ENCODE measurements around the gene HAPSTR1. TPM values are rescaled to one million over a fixed set of nuclear protein-coding genes. Genes with fewer than 3 reads are reported as not detected.
A peak's percentile ranks its signal among the peaks of the same experiment; 100 is the strongest.
"Not testable (repeated sequence)": the region's sequence is repeated elsewhere in the genome, so short reads cannot be mapped to it uniquely, and the experiment has no call there.

Gene HAPSTR1
- total and polyA plus RNA-seq, 8 donors, result 6.0 to 35.5 (median 21.1) TPM

DNA sequence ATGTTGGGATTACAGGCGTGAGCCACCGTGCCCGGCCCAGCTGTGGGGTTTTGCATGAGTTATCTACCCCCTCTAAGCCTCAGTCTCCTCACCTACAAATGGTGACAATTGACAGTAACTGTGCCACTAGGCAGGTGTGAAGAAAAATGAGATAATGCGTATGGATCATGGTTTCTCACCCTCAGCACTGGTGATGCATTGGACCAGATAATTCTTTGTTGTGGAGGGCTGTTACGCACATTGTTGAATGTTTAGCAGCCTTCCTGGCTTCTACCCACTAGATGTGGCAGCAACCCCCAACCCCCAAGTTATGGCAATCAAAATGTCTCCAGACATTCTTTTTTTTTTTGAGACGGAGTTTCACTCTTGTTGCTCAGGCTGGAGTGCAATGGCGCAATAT is 9.0 kb upstream of the HAPSTR1 start:
- intact Hi-C loops (cut with DNase I), result no loop called here
- WGBS, 2 donors, result 79 to 83% methylated on average over 7 of the region's 7 CpGs
- ATAC-seq (no peak), DNase-seq (no peak), FAIRE-seq (no peak)
- Histone ChIP-seq H3K27ac (no peak overlapping the region), H3K36me3 (no peaks in the 10 kb centered on the region), H3K9me3 (no peaks in the 10 kb centered on the region), H3K4me3 (no peak overlapping the region), H3K4me1 (no peaks in the 10 kb centered on the region), H3K27me3 (no peaks in the 10 kb centered on the region)
- TF ChIP-seq, protein P1, sequence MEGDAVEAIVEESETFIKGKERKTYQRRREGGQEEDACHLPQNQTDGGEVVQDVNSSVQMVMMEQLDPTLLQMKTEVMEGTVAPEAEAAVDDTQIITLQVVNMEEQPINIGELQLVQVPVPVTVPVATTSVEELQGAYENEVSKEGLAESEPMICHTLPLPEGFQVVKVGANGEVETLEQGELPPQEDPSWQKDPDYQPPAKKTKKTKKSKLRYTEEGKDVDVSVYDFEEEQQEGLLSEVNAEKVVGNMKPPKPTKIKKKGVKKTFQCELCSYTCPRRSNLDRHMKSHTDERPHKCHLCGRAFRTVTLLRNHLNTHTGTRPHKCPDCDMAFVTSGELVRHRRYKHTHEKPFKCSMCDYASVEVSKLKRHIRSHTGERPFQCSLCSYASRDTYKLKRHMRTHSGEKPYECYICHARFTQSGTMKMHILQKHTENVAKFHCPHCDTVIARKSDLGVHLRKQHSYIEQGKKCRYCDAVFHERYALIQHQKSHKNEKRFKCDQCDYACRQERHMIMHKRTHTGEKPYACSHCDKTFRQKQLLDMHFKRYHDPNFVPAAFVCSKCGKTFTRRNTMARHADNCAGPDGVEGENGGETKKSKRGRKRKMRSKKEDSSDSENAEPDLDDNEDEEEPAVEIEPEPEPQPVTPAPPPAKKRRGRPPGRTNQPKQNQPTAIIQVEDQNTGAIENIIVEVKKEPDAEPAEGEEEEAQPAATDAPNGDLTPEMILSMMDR (IDR thresholded peaks at IDR 0.05), result no peak

DNA sequence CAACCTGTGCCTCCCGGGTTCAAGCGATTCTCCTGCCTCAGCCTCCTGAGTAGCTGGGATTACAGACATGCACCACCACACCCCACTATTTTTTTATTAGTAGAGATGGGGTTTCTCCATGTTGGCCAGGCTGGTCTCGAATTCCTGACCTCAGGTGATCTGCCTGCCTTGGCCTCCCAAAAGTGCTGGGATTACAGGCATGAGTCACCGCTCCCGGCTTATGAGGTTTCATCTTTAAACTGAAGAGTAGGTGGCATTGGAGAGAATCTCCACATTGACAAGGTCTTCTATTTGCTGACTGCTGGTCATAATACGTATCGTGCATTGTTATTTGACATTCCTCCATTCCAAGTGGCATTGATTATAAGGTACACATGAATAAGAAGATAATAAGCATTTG is 3.7 kb upstream of the HAPSTR1 start:
- H3K27ac ChIP-seq; H3K27me3 ChIP-seq; DNase-seq; H3K4me3 ChIP-seq; H3K36me3 ChIP-seq; H3K4me1 ChIP-seq; ATAC-seq; H3K9me3 ChIP-seq; intact Hi-C loops (cut with DNase I); FAIRE-seq: not testable (repeated sequence)
- WGBS, 2 donors, result 90% methylated on average over 7 of the region's 7 CpGs

GRCh38 chr16:9088848-9089247 is 2.6 kb upstream of the HAPSTR1 start:
- Histone ChIP-seq H3K4me3 (no peak overlapping the region), H3K9me3 (no peaks in the 10 kb centered on the region), H3K27me3 (no peaks in the 10 kb centered on the region), H3K36me3 (no peaks in the 10 kb centered on the region), H3K4me1 (peaks cover under 1 to 6% (median 4%) of the 10 kb centered on the region in 3 donors), H3K27ac (no peak overlapping the region)
- FAIRE-seq (no peak), DNase-seq (no peak), ATAC-seq (no peak)
- 87 to 89% methylated on average over 10 of the region's 10 CpGs for WGBS, 2 donors
- intact Hi-C loops (cut with DNase I), result no loop called here
- TF ChIP-seq, protein P1 (IDR thresholded peaks at IDR 0.05), result no peak

DNA sequence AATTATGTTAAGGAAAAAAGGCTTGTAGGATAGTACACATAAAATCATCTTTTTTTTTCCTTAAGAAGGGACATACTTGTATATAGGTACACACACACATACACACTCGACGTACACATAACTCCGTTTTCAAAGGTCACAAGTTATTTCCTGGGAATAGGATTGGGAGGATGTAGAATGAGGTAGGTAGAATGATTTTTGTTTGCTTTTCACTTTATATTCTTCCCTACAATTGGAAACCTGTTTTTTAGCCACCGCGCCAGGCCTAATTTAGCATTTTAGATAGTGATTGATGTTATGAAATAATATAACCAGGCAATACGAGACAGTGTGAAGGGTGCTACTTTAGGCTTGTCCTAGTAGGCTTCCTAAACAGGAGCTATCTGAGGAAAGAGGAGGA is 1.8 kb upstream of the HAPSTR1 start:
- 86 to 93% methylated on average over 6 of the region's 6 CpGs for WGBS, 2 donors
- Histone ChIP-seq H3K27ac (no peak overlapping the region), H3K9me3 (no peaks in the 10 kb centered on the region), H3K27me3 (no peaks in the 10 kb centered on the region), H3K4me1 (peaks cover 8 to 12% (median 9%) of the 10 kb centered on the region in 3 donors), H3K4me3 (no peak overlapping the region), H3K36me3 (no peaks in the 10 kb centered on the region)
- no peak for DNase-seq
- intact Hi-C loops (cut with DNase I), result no loop called here
- FAIRE-seq, result no peak
- TF ChIP-seq, protein P1 (IDR thresholded peaks at IDR 0.05), result no peak
- ATAC-seq, result no peak

DNA sequence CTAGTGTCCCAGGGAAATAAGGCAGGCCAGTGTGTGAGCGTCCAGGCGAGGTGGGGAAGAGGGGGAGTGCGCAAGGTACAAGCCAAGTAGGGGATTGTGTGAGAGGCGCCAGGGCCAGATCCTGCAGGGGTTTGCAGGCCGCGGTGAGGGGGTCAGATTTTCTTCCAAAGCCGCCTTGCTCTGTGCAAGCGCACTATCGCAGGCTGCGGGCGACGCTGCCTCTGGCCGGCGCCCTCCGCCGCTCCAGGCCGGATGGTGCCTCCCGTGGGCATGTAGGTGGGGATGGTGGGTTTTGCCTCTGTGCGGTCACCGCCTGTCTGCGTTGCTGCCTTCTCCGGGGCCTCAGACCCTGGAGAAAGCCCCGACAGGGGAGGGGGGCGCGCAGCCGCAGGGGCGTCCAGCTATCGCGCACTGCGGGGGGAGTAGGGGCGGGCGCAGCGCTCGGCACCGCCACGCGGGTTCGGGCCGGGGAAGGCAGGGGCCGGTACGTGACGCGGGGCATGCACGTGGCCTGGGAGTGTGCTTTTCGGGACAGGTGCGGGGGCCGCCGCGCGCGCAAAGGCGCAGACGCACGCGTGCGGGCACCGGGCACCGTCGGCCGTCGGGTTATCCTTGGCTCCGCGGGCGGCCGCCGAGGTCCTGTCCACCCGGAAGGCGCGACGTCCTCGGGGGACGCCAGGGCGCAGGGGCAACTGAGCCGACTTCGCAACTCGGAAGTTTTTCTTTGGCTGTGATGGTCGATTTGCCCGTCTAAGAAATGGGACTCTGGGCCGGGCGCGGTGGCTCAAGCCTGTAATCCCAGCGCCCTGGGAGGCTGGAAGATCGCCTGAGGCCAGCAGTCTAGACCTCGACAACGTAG is 1.1 kb upstream of the HAPSTR1 start:
- ATAC-seq, result peak; percentile 6 to 13 (median 10)
- TF ChIP-seq, protein P1 (IDR thresholded peaks at IDR 0.05), result no peak

More for the DNA sequence above, 1.1 kb upstream of the HAPSTR1 start:
- intact Hi-C loops (cut with DNase I), result no loop called here
- Histone ChIP-seq H3K9me3 (no peaks in the 10 kb centered on the region), H3K36me3 (no peaks in the 10 kb centered on the region), H3K27ac (peak overlapping the region in 3 of 4 donors; percentile 59 to 65 (median 63)), H3K4me3 (peak overlapping the region; percentile 27 to 53 (median 42)), H3K4me1 (peaks cover 12 to 19% (median 15%) of the 10 kb centered on the region in 3 donors), H3K27me3 (no peaks in the 10 kb centered on the region)
- WGBS, 2 donors, result 13% methylated on average over 71 to 85 of the region's 85 CpGs
- FAIRE-seq, result no peak
- peak; percentile 32 to 81 (median 60) for DNase-seq

Measured in pancreas (tissue), 10 donors.